DMS53 treated with DMSO at 0.1 percent for 48 hours (cell line): ENCODE results near the gene KIFAP3.
"Not testable (repeated sequence)": the region's sequence is repeated elsewhere in the genome, so short reads cannot be mapped to it uniquely, and the experiment has no call there.

ENCODE experiments used
- DNase-seq: peaks from one replicate; lab custom pipeline; 2025; ENCODE audit not compliant: unreplicated experiment; lab: John Stamatoyannopoulos, UW

The KIFAP3 gene

DNA sequence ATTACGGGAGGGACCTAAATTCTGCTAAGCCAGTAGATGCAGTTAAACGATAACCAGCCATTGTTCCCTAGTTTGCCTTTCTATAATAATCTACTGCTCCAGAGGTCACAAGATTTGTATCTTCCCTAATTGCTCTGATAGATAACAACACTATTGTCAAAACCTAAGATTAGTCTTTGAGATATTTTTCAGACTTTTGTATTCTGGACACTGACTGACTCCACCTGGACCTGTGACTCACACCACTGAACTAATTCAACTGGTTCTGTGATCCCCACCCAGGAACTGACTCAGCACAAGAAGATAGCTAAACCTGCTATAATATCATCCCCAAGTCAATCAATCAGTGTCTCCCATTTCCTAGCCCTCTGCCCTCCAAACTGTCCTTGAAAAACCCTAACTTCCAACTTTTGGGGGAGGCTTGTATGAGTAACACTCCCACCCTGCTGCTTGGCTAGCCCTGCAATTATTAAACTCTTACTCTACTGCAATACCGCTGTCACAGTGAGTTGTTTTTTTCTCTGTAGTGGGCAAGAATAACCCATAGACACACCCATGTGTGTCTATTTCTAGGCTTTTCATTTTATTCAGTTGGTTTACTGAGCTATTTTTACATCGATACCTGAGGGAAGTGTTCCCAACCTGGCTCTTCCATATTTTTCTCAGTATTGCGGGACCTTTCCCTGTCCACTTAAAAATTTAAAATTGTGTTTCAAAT, 11.2 kb downstream of the KIFAP3 start:
- peak; percentile 9 for DNase-seq

DNA sequence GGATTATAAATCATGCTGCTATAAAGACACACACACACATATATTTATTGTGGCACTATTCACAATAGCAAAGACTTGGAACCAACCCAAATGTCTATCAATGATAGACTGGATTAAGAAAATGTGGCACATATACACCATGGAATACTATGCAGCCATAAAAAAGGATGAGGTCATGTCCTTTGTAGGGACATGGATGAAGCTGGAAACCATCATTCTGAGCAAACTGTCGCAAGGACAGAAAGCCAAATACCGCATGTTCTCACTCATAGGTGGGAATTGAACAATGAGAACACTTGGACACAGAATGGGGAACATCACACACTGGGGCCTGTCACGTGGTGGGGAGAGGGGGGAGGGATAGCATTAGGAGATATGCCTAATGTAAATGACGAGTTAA, 12.8 kb downstream of the KIFAP3 start:
- DNase-seq, result not testable (repeated sequence)

DNA sequence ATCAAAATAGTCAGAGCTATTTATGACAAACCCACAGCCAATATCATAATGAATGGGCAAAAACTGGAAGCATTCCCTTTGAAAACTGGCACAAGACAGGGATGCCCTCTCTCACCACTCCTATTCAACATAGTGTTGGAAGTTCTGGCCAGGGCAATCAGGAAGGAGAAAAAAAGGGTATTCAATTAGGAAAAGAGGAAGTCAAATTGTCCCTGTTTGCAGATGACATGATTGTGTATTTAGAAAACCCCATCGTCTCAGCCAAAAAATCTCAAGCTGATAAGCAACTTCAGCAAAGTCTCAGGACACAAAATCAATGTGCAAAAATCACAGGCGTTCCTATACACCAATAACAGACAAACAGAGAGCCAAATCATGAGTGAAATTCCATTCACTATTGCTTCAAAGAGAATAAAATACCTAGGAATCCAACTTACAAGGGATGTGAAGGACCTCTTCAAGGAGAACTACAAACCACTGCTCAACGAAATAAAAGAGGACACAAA, 14.4 kb downstream of the KIFAP3 start:
- DNase-seq, result not testable (repeated sequence)

DNA sequence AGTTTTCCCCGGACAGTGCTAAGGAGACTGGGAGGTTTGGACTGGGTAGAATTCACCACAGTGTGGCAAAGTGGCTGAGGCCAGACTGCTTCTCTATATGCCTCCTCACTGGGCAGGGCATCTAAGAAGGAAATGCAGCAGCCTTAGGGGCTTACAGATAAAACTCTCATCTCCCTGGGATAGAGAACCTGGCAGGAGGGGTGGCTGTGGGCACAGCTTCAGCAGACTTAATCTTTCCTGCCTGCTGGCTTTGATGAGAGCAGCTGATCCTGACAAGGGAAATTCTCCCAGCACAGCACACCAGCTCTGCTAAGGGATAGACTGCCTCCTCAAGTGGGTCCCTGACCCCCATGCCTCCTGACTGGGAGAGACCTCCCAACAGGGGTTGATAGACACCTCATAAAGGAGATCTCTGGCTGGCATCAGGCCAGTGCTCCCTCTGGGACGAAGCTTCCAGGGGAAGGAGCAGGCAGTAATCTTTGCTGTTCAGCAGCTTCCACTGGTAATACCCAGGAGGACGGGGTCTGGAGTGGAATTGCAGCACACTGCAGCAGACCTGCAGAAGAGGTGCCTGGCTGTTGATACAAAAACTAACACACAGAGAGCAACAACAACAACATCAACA, 25.2 kb downstream of the KIFAP3 start:
- no peak for DNase-seq

DNA sequence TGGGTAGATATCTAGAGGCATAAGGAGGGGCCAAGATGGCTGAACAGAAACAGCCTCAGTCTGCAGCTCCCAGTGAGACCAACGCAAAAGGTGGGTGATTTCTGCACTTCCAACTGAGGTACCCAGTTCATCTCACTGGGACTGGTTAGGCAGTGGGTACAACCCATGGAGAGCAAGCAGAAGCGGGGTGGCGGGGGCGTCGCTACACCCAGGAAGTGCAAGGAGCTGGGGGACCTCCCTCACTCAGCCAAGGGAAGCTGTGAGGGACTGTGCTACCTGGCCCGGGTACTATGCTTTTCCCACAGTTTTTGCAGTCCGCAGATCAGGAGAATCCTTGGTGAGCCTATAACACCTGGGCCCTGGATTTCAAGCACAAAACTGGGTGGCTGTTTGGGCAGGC, 26.0 kb downstream of the KIFAP3 start:
- DNase-seq, result no peak

DNA sequence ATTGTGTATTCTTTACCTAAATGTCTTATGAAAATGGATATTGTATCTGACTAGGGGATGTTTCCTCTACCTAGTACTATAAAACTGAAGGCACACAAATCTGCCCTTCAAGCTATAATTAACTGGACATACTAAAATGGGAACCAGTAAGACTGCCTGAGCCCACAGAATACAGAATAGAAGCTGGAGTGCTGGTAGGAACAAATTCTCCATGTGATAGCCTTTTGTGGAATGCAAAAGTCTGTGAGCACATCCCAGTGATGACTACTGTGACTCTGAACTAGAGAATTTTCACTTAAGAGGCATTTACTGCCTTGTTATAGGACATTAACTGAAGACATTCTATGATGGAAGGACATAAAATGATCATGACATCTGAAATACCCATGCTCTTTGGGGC, 30.3 kb downstream of the KIFAP3 start:
- no peak for DNase-seq

DNA sequence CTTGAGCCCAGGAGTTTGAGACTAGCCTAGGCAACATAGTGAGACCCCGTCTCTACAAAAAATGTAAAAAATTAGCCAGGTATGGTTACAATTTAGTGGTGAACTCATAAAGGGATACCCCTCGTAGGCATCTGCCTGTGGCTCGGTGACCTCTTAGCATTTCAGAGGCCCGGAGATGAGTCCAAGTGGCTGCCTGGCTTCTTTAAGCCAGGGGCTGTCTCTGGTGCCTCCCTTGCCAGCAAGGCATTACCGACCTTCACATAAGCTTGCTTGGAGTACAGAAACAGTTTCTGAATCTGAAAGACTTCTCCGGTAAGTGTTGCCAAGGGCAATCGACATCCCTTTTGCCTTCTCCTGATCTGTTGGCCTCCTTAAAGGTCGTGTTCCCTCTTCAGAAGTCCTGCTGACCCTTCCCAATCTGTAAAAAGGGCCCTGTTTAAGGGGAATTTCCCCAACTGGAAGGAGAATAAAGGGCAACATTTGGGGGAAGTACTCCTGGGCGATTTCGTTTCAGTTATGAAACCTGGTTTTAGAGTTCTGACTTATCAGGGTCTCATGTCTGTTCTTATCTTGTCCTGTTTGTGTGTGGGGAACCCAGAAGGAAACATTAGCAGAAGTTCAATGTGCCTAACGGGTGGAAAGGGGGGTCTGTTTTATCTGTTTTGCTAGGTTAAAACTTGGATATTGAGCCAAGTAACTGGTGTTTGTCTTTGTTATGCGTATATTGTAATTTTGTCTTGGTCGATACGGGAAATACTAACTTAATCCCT, 32.9 kb downstream of the KIFAP3 start:
- DNase-seq, result no peak

DNA sequence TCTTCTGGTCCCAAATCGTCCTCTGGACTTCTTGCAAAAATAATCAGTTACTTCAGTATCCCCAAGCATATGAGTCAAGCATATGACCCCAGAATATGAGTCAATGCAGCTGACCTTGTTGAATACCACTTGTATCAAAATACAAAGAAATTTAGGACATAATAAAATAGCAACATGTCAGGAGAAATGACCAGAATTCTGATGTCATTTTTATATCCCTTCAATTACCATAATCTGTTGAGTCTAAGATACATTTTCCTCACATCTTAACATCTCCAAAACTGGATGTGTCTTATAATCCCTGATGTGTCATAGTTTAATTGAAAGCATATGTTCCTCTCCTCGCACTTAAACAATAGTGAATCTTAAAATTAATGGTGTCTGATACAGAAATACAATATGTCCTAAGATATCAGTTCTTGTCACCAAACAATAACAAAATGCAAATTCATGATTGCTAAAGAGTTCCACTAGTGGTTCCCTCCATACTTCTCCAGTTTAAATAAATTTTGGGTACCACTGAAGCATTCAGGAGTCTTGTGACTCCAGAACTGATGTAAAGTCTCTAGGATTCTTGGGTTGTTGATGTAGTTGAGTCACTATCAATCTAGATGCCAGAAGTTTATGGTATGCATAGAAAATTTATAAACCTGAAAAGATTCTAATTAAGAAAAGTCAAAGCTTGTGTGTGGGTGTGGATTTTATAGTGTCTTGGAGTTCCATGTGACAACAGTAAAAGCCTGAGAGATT, 41.8 kb downstream of the KIFAP3 start:
- DNase-seq, result no peak

DNA sequence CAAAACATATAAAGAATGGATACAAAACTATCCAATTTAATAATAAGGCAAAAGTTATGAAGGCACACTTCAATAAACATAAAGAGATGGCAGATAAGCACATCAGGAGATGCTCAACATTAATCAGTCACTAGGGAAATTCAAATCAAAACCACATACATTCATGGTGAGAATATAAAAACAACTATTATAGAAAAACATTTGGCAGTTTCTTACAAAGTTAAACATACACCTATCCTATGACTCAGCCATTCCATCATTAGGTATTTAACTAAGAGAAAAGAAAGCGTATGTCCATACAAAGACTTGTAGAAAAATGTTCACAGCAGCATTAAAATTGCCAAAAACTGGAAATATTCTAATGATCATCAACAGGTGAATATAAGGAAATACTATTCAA, 44.3 kb downstream of the KIFAP3 start:
- no peak for DNase-seq

DNA sequence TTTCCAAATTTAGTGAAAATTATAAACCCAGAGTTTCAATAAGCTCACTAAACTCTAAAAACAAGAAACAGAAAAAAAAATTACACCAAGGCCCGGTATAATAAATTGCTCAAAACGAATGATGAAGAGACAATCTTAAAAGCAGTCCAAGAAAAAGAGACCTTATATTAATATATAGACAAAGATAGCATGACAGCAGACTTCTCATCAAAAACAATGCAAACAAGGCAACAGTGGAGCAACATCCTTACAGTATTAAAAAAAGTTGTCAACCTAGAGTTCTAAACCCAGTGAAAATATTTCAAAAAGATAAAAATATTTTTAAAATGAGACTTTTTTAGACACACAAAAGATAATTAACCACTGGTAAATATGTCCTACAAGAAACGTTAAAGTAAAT, 46.7 kb downstream of the KIFAP3 start:
- no peak for DNase-seq

DNA sequence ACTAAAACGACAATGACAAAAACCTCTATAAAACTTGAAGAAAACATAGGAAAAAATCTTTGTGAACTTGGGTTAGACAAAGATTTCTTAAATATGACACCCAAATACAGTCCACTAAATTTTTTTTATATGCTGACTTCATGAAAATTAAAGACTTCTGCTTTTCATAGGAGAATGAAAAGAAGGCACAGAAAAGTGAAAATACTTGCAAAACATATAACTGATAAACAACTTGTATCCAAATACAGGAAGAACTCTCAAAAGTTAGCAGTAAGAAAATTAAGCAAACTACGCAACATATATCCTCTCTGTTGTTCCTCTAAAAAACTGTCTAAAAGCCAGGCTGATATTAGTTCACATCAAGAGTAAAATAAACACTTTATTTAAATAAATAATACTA, 53.6 kb downstream of the KIFAP3 start:
- DNase-seq, result no peak

DNA sequence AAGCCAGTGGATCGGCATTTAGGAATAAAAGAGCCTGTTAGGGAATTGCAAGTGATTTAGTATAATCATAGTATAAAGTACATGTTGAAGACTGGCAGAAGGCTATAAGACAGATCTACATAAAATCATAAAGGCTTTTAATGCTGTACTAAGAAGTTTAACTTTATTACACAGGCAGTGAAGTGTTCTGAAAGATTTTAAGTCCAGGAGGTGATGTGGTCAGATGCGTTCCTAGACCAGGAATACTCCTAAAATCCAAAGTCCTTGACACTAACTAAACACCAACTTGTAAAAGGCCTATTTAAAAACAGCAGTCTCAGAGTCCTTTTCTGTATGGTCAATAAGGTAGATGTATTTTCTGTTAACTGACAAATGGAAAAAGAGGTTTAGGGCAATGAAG, 57.0 kb downstream of the KIFAP3 start:
- no peak for DNase-seq

DNA sequence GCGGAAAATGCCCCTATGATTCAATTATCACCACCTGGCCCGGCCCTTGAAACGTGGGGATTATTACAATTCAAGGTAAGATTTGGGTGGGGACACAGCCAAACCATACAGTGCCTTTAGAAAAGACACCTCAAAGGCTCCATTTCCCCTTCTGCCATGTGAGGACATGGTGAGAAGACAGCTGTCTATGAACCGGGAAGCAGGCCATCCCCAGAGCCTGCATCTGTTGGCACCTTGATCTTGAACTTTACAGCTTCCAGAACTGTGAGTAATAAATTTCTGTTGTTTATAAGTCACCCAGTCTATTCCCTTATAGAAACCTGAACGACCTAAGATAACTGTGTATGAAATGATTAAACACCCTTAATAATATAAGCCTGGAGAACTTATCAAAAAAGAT, 61.6 kb downstream of the KIFAP3 start:
- no peak for DNase-seq

DNA sequence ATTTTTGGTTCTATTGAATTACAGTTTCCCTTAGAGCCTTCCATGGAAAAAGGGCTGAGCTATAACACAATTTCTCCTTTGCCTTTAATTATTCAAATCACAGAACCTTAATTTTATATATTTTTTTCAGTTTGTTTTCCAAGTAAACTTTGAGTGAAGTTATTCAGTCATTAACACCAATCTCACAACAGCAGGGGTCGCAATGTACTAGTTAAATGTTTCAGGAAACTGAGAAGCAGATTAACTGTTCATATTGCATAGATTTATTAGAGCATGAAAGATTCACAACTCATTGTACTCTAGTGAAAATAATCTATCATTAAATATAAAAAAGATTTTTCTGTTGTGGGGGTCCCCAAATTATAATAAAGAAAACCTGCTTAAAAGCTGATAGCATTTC, 64.1 kb downstream of the KIFAP3 start:
- peak; percentile 5 for DNase-seq

DNA sequence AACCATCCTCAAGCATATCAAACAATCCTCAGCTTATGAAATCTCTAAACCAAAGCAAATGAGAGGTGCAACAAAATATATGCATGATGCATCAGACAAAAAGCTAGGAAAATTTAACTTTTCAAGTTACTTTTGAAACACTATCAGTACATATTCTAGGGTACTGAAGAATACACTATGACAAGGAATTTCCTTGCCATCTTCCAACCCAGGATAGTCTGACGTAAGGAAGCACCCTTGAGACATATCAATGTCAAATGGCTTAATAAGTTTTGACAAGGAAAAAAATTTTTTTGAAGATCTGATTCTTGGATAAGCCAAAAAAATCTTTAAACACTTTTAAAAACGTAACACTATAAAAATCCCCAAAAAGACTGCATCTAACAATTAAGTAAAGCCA, 64.9 kb downstream of the KIFAP3 start:
- DNase-seq, result no peak

DNA sequence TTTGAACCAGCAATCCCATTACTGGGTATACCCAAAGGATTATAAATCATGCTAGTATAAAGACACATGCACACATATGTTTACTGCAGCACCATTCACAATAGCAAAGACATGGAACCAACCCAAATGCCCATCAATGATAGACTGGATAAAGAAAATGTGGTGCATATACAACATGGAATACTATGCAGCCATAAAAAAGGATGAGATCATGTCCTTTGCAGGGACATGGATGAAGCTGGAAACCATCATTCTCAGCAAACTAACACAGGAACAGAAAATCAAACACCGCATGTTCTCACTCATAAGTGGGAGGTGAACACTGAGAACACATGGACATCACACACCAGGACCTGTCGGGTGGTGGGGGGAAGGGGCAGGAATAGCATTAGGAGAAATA, 65.8 kb downstream of the KIFAP3 start:
- not testable (repeated sequence) for DNase-seq

DNA sequence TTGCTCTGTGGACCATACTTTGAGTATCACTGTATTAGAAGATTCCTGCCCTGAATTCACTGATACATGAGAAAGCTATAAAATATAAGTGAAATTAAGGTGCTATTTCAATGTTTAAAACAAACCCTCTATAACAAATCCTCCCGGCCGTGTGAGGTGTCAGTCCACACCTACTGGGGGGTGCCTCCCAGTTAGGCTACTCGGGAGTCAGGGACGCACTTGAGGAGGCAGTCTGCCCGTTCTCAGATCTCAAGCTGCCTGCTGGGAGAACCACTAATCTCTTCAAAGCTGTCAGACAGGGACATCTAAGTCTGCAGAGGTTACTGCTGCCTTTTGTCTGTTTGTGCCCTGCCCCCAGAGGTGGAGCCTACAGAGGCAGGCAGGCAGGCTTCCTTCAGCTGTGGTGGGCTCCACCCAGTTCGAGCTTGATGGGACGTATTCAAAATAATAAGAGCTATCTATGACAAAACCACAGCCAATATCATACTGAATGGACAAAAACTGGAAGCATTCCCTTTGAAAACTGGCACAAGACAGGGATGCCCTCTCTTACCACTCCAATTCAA, 71.1 kb downstream of the KIFAP3 start:
- DNase-seq, result not testable (repeated sequence)

DNA sequence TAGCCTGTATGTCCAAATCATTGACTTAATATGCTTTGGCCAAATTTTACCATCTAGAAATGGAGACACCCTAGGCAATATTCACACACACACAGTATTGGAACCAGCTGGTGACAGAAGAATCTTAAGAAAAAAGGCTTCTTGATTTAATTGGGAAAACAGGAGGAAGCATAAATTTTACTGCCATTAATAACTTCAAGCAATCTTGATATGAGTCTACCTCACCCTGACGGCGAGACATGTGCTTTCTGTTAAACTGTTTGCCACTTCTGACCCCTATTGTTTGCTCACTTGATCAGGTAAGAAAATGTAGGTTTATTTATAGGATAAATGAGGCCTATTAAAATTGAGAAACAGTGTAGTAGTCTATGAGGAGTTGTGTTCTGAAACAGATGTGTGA, 73.2 kb downstream of the KIFAP3 start:
- DNase-seq, result no peak

DNA sequence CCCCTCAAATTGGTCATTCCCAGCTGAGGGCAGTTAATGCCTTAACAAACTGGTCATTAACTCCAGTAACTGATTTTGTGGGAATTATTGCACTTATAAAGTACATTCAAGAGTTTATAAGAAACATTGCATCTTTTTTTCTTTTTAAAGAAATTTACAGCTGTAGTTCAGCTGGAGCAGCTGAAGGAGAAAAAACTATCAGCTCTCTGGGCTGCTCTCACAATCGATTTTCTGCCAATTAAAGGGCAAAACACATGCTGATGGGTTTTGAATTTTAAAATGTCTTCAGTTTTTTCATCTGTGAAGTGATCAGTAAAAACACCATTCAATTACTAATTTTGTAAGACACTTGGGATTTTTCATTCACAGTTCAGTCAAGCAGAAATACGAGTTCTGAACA, 74.7 kb downstream of the KIFAP3 start:
- DNase-seq, result no peak

DNA sequence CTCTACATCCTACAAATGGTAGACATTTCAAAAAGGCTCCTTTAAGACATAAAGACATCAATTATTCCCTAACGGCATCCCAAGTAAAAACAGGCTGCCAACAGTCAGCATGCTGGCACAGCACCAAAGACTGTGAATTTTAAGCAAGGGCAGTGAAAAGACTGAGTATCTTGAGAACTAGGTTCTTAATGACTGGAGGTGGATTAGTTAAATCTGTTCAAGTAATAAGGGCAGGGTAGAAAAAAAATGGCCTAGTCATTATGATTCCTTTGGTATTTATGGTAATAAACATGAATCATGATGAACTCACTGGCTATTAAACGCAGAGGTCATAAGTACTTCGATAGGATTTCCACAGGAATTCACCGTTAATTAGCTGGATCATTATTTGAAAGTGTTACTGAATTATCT, 75.2 kb downstream of the KIFAP3 start:
- DNase-seq, result no peak

DNA sequence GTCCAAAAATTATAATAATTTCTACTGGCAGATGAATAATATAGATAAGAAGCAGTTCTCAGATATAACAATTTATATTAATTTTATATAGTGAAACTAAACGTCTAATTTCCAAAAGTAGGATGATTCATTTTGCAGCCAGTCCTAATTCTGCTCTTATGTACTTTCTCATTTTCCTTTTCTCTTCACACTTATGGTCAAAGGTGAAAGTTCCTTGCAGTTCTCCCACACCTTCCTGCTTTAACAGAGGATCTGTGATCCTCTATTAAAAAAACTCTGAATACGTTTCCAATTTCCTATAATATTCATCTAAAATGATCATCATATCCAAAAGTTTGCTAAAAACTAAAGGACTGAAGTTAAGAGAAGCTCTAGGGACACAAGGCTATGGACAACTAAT, 78.5 kb downstream of the KIFAP3 start:
- no peak for DNase-seq
